SW 1271 (cell line): Measurements from ENCODE around the gene CNP.
A peak's percentile ranks its signal among the peaks of the same experiment; 100 is the strongest.
"Not testable (repeated sequence)": the region's sequence is repeated elsewhere in the genome, so short reads cannot be mapped to it uniquely, and the experiment has no call there.

ENCODE experiments used
- DNase-seq, 2 experiments: peaks; one replicate each; lab custom pipeline; 2025; lab: John Stamatoyannopoulos, UW

Gene CNP

GRCh38 chr17:42002792-42003301 lies 36.3 kb downstream of the CNP start:
- DNase-seq = no peak

GRCh38 chr17:42005166-42005565 lies 38.6 kb downstream of the CNP start:
- no peak for DNase-seq

DNA sequence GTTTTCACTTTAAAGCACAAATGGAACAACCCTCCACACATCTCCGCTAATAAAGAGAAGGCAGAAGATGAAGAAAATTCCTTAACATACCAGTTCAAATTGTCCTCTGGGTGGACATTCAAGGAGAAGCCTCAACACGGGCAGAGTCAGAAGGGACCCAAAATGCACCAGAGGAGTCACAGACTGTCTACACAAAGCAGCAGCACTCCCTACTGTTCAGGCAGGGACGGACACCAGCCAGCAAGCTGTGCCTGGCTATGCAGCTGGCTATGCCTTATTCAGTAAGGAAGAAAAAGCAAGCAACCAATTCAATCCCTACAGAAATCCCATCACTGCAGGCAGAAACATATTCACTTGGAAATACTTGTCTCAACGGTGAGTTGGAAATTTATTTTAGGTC lies 42.6 kb downstream of the CNP start:
- no peak for DNase-seq

DNA sequence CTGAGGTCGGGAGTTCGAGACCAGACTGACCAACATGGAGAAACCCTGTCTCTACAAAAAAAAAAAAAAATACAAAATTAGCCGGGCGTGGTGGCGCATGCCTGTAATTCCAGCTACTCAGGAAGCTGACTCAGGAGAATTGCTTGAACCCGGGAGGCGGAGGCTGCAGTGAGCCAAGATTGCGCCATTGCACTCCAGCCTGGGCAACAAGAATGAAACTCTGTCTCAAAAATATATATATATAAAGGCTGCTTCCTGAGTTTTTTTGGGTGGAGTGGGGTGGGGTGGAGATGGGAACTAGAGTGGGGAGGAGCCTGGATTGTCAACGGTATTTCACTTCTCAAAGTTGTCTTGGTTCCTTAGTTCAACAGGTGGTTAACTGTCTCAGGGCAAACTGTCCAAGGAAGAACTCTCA lies 43.7 kb downstream of the CNP start:
- DNase-seq = peak; percentile 12 to 50

- peak; percentile 23 to 38 for DNase-seq
Measured at GRCh38 chr17:42010898-42011516, 44.4 kb downstream of the CNP start.

DNA sequence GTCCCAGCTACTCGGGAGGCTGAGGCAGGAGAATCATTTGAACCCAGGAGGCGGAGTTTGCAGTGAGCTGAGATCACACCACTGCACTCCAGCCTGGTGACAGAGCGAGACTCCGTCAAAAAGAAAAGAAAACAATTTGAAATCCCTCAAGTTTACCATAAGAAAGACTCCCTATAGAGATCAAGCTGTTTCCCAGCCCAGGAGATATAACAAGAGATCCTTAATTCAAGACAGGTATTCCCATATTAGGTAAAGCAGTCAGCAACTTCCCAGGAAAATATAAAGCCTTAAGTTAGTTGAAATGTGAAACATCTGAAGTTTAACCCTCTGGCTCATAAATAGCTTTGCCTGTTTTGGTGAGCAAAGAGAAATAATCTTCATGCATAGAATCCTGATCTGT lies 45.8 kb downstream of the CNP start:
- not testable (repeated sequence) for DNase-seq

DNA sequence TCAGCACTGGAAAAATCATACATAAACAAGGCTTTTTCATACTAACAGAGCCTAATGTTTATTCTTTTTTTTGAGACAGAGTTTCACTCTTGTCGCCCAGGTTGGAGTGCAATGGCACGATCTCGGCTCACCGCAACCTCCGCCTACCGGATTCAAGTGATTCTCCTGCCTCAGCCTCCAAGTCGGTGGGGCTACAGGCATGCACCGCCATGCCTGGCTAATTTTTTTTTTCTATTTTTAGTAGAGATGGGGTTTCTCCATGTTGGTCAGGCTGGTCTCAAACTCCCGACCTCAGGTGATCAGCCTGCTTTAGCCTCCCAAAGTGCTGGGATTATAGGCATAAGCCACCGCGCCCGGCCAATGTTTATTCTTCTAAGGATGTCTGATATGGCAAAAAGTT lies 47.1 kb downstream of the CNP start:
- not testable (repeated sequence) for DNase-seq

DNA sequence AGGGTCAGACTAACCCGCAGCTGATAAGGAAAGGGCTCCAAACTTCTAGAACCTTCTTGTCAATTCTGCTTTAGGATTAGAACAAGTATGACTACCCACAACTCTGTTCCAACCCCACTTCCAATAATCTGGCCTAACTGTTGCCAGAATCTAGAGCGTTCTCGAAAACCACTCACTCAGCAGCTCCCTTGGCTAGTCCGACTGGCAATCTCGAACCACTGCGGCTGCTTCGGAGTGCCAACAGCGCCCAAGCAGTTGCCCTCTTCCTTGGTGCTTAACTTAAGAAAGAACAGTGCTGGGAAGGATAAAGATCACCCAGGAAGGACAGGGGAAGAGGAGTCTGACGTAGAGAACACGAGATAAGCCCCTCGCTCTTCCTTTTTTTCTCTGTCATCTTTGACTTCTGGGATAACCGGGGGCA lies 49.8 kb downstream of the CNP start:
- DNase-seq = no peak

DNA sequence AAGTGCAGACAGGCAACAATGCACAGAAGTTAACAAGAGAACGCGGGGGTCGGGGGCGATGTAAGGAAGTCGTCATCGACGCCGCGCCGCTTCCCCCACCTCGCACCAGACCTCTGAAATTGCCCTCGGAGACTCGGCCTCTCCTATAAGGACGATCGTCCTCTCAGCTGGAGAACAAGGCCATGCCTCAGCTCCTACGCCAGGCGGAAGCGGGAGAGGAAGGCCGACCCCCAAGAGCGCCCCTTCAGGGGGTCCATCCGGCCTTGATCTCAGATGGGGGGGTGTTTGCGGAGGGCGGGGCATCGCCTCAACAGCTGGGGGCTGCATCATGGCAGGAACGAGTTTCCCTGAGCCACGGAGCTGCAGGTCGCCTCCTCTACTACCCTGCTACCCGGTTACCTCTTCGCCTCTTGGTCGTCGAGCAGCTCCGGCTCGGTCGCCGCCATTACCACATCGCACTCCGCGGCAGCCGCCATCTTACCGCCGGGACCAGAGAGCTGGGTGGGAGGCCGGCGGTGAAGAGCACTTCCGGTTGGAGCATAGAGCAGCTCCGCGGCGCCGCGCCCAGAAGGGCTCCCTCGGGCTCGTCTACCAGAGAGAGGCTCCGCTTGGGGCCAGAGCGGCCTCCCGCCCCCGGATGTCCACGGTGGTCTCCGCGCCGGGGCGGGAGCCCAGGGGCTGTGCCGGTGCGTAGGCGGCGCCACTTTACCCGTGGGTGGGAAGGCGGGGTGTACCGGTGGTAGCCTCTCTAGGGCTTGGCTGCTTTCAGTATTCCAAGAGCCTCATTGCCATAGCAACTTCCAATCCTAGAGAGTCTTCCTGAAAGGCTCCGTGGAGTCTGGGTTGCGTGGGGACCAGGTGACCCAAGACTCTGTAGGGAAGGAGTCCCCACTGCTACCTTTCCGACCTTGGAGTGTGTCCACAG lies 50.6 kb downstream of the CNP start, which contains the start of gene DNAJC7:
DNAJC7 (minus strand) TSS at position 499 of the 925 bp plus-strand sequence; CDS start at position 476, 23 bp downstream.
- peak; percentile 83 to 90 for DNase-seq

DNA sequence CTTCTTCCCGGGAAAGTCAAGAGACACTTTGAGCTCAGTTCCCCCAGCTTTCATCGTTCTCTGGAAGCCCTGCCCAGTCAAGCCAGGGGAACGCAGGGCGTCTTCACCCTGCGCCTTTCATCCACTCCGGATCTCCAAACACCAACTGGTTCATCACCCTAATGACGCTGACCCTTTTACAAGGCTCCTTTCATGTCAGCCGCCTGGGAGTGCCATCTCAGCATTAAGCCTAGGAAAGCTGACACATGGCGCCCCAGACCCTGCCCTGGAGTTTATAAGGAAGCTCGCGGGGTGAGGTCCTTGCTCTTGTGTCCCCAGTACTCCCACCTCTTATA lies 51.2 kb downstream of the CNP start:
- DNase-seq = no peak

- DNase-seq = no peak
Measured at GRCh38 chr17:42018339-42018738, 51.7 kb downstream of the CNP start.

DNA sequence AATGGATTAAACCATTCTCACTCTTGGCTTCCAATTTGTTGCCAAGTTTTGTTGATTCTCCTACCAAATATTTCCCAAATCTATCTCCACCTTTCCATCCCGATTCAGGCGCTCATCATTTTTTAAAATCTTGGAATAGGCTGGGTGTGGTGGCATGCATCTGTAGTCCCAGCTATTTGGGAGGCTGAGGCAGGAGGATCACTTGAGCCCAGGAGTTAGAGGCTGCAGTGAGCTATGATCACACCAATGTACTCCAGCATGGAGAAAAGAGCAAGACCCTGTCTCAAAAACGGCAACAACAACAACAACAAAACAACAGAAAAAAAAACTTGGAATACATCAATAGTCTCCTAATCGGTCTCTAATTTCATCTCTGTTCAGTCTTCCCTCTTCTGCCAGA lies 52.4 kb downstream of the CNP start:
- no peak for DNase-seq

DNA sequence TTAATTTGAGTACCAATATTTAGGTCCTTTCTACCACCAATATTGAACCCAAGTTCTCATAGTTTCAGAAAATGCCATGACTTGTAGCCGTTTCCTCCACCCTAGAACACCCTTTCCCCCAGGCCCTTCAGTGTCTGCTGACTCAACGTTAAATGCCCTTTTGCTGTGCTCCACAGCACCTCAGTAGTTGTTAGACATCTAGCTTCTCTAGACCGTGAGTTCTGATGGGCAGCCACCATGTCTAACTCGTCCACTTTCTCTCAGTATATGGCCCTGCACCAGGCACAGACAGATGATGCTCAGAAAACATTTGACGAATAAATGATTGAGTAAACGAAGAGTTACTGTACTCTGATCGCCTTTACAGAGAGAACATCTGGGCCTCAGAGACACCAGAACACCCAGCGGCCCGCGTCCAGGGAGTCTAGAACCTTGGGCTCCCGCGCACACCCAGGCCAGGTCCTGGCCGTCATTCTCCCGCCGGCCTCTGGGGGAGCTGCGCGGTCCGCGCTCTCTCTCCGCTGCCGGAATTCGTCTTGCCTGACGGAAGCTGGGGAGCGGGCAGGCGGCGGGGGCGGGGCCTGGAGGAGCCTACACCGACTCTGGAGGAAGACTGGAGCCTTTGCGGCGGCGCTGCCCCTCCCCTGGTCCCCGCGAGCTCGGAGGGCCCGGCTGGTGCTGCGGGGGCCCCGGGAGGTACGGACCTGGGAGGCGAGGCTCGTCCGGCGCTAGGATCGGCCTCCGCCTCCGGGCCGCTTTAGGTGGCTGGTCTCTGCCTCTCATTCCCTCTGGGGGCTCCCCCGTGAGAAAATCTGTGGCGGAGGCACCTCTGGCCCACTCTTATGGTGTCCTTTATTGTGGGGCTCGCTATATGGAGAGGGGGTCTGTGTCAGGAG lies 53.2 kb downstream of the CNP start, which contains the start of gene NKIRAS2:
NKIRAS2 (plus strand) TSS at position 582 of the 896 bp plus-strand sequence. CDS start 1,488 bp downstream, outside the sequence.
- peak; percentile 68 to 88 for DNase-seq

- not testable (repeated sequence) for DNase-seq
Measured at GRCh38 chr17:42020845-42021244, 54.2 kb downstream of the CNP start.

GRCh38 chr17:42023524-42024349 lies 57.1 kb downstream of the CNP start:
- no peak for DNase-seq

DNA sequence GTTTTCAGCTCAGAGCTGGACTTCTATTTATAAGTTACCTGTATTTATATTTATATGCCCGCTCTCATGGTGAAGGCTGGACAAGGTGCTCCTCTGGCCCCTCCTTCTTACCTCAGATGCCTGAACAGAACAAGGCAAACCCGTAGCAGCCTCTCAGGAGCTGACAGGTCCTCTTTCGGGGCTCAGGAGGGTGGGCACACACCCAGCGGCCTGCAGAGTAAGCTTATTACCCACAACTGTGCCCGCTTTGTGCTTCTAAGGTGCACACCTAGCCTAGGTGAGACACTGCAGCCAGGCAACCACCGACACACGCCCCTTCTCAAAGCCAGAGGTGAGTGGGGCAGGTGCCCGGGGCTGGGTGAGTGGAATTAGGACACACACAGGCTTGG lies 58.6 kb downstream of the CNP start:
- no peak for DNase-seq

- no peak for DNase-seq
Measured at GRCh38 chr17:42025936-42026335, 59.3 kb downstream of the CNP start.

DNA sequence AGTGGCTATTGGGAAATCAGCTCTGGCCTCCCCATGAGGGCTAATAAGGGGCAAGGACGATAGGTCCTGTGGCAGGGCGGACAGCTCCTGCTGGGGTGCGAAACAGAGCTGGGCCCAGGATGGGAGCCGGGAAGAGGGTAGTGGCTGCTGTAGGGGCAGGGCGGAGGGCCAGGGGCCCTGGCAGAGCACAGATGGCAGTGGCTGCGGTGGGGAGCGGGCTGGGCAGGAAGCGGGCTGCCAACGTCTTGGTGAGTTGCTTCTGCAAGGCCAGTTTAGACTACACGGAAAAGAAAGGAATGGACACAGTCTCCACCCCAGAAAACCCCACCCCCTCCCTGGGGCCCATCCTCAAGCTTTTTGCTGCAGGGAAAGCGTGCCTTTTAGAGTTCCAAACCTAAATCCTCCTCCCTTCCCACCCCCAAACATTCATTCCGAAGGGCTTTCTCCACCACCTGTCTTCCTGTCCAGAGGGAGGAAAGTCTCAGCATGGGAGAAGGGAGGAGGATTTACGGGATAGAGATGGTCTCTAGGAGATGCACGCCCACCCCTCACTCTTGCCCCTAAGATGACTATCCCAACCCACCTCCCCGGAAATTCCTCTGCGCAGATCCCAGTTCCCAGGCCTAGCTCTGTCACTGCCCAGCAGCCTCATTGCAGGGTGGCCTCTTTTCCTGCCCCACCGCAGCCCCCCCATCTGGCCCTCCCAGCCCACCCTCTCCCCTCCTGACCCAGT lies 60.4 kb downstream of the CNP start:
- no peak for DNase-seq
